ENCODE results near the gene GPC6.

GPC6 gene

GRCh38 chr13:94233837-94234236 is 1007.2 kb downstream of the GPC6 start:
- H3K4me3 ChIP-seq (ENCODE audit: low read depth, low read length) = no peak overlapping the region
- TF ChIP-seq, protein P1, sequence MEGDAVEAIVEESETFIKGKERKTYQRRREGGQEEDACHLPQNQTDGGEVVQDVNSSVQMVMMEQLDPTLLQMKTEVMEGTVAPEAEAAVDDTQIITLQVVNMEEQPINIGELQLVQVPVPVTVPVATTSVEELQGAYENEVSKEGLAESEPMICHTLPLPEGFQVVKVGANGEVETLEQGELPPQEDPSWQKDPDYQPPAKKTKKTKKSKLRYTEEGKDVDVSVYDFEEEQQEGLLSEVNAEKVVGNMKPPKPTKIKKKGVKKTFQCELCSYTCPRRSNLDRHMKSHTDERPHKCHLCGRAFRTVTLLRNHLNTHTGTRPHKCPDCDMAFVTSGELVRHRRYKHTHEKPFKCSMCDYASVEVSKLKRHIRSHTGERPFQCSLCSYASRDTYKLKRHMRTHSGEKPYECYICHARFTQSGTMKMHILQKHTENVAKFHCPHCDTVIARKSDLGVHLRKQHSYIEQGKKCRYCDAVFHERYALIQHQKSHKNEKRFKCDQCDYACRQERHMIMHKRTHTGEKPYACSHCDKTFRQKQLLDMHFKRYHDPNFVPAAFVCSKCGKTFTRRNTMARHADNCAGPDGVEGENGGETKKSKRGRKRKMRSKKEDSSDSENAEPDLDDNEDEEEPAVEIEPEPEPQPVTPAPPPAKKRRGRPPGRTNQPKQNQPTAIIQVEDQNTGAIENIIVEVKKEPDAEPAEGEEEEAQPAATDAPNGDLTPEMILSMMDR (IDR thresholded peaks at IDR 0.05; ENCODE audit: low read depth, low read length) = no peak

DNA sequence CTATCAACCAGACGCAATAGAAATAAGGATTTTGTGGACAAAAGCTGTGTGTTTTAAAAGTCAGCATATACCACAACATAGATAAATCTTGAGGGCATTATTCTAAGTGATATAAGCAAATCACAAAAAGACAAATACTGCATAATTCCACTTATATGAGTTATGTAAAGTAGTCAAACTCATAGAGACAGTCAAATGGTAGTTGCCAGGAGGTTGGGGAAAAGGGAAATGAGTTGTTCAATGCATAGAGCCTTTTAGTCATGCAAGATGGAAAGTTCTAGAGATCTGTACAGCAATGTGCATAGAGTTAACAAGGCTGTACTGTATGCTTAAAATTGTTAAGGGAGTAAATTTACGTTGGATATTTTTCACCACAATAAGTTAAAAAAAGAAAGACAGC is 1008.1 kb downstream of the GPC6 start:
- H3K4me3 ChIP-seq (ENCODE audit: low read depth, low read length) = no peak overlapping the region
- TF ChIP-seq, protein P1 (IDR thresholded peaks at IDR 0.05; ENCODE audit: low read depth, low read length) = no peak

- no peak overlapping the region for H3K4me3 ChIP-seq (ENCODE audit: low read depth, low read length)
- TF ChIP-seq, protein P1 (IDR thresholded peaks at IDR 0.05; ENCODE audit: low read depth, low read length) = no peak
Observed at GRCh38 chr13:94236132-94236531, 1009.5 kb downstream of the GPC6 start.

DNA sequence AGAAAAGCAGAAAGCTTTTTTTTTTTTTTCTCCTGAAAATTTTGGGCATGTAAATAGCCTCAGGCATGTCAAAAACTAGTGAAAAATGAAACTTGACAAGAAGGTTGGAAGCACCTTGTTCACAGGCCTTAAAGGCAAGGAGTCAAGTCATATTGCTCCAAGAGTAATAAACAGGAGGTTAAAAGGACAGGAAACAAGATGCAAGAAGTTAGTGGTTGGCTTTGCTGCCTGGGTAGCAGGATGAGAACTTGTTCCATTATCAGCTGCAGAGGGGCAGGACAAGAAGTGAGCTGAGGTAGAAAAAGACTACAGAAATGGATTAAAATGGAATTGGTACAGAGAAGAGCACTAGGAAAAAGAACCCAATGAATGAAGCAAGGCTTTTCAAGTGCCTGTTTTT is 1010.3 kb downstream of the GPC6 start:
- no peak overlapping the region for H3K4me3 ChIP-seq (ENCODE audit: low read depth, low read length)
- TF ChIP-seq, protein P1 (IDR thresholded peaks at IDR 0.05; ENCODE audit: low read depth, low read length) = no peak

GRCh38 chr13:94239135-94239534 is 1012.5 kb downstream of the GPC6 start:
- no peak overlapping the region for H3K4me3 ChIP-seq (ENCODE audit: low read depth, low read length)
- TF ChIP-seq, protein P1 (IDR thresholded peaks at IDR 0.05; ENCODE audit: low read depth, low read length) = no peak

DNA sequence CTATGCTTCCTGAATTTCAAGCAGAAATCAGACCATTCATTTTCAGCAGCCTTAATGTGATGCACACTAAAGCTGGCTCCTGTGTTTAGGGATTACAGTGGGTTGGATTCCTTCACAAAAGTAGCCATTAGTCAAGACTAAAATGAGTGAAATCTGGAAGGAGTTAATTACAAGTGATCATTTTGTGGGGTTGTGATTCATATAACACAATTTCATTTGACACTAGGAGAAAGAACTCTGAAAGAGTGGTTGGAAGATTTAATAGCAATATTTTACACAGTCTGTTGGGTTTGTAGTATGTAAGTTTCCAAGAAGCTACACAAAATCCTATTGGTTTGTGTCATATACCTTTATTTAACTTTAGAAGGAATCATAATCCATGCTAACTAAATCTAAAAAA is 1015.9 kb downstream of the GPC6 start:
- no peak overlapping the region for H3K4me3 ChIP-seq (ENCODE audit: low read depth, low read length)
- TF ChIP-seq, protein P1 (IDR thresholded peaks at IDR 0.05; ENCODE audit: low read depth, low read length) = no peak

DNA sequence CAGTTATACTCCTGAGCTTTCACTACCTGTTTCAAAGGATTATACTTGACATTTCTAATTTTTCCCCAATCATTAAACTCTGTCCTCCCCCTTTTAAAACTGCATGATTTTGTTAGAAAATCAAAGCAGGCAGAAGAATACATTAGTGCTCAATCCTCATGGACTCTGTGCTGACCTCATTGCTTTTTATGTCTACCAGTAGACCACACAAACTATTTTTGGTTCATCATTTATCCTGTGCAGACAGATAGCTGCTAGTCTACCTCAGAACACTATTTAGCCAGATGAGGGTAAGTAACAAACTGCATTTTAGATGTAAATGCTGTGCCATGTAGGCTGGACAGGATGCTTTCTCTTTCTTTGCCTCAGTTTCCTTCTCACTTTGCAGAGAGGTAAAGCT is 1016.9 kb downstream of the GPC6 start:
- TF ChIP-seq, protein P1 (IDR thresholded peaks at IDR 0.05; ENCODE audit: low read depth, low read length) = no peak

More for the DNA sequence above, 1016.9 kb downstream of the GPC6 start:
- H3K4me3 ChIP-seq (ENCODE audit: low read depth, low read length) = no peak overlapping the region

Data from WI38 (cell line).